SU-DHL-6 (cell line): ENCODE measurements around the gene NCR3LG1.

Source experiments
- H2AFZ ChIP-seq: fragments of 200-600 bp; sonication (generic); 2 replicates; pipeline ENCODE4 v1.6.1; 2014; ENCODE audit warnings: low read depth, mild to moderate bottlenecking, moderate library complexity, mixed read lengths, antibody characterized with exemption, low read length; ENCODE audit not compliant: severe bottlenecking
- H3F3A ChIP-seq: fragments of 200-600 bp; shearing (Covaris generic); 2 replicates; pipeline ENCODE4 v1.6.0; 2016; ENCODE audit warnings: antibody characterized with exemption, mild to moderate bottlenecking; ENCODE audit not compliant: insufficient read depth
- H3K27ac ChIP-seq: fragments of 200-600 bp; sonication (generic); 2 replicates; pipeline ENCODE4 v1.5.1; 2016; ENCODE audit warnings: low read depth, mild to moderate bottlenecking, low read length, moderate library complexity, mixed read lengths
- H3K27me3 ChIP-seq: fragments of 200-600 bp; sonication (generic), shearing (Covaris generic); 2 replicates; pipeline ENCODE4 v1.6.0; 2014; ENCODE audit warnings: mild to moderate bottlenecking, low read length
- H3K36me3 ChIP-seq: fragments of 200-600 bp; sonication (generic); 2 replicates; pipeline ENCODE4 v1.6.1; 2014; ENCODE audit warnings: mild to moderate bottlenecking, low read length, mixed read lengths
- H3K4me2 ChIP-seq: fragments of 300-600, 200-600 bp; shearing (Covaris generic), sonication (generic); 2 replicates; pipeline ENCODE4 v1.6.0; 2014; ENCODE audit warnings: low read length, low read depth, mild to moderate bottlenecking; ENCODE audit not compliant: poor library complexity, severe bottlenecking
- H3K4me3 ChIP-seq: fragments of 200-600 bp; sonication (generic); 2 replicates; pipeline ENCODE4 v1.5.1; 2014; ENCODE audit warnings: antibody characterized with exemption, low read length, mild to moderate bottlenecking, mixed read lengths; ENCODE audit not compliant: insufficient read depth, poor library complexity, severe bottlenecking
- H3K79me2 ChIP-seq: fragments of 200-600 bp; sonication (generic); 2 replicates; pipeline ENCODE4 v1.6.1; 2014; ENCODE audit warnings: mild to moderate bottlenecking, low read length, moderate library complexity; ENCODE audit not compliant: insufficient read depth
- H3K9ac ChIP-seq: fragments of 200-600 bp; sonication (generic); 2 replicates; pipeline ENCODE4 v1.7.0; 2014; ENCODE audit warnings: mild to moderate bottlenecking, low read length
- H3K9me2 ChIP-seq: fragments of 200-600 bp; sonication (generic); replicated peaks from 2 replicates; pipeline ENCODE4 v1.6.1; 2014; ENCODE audit warnings: low read length; ENCODE audit not compliant: insufficient read depth
- H3K9me3 ChIP-seq: fragments of 200-600 bp; sonication (generic); 2 replicates; pipeline ENCODE4 v1.6.1; 2014; ENCODE audit warnings: low read length, mixed read lengths; ENCODE audit not compliant: insufficient read depth
- H4K20me1 ChIP-seq: fragments of 200-600 bp; sonication (generic); 2 replicates; pipeline ENCODE4 v1.6.1; 2014; ENCODE audit warnings: low read depth, mild to moderate bottlenecking, antibody characterized with exemption, low read length, moderate library complexity, mixed read lengths
- EZH2phosphoT487 ChIP-seq: fragments of 200-600 bp; sonication (generic), shearing (Covaris generic); conservative IDR thresholded peaks from 2 replicates; pipeline ENCODE4 v1.6.1; 2018; ENCODE audit warnings: mild to moderate bottlenecking, antibody characterized with exemption, low read length, moderate library complexity, mixed read lengths
- TF ChIP-seq, protein P1 (sequence below): fragments of 200-600 bp; sonication (generic); IDR thresholded peaks from one replicate; pipeline ENCODE4 v1.5.1; 2017; ENCODE audit warnings: antibody characterized with exemption, mild to moderate bottlenecking, low read length, moderate library complexity; ENCODE audit not compliant: insufficient read depth, poor library complexity, severe bottlenecking

The NCR3LG1 gene

DNA sequence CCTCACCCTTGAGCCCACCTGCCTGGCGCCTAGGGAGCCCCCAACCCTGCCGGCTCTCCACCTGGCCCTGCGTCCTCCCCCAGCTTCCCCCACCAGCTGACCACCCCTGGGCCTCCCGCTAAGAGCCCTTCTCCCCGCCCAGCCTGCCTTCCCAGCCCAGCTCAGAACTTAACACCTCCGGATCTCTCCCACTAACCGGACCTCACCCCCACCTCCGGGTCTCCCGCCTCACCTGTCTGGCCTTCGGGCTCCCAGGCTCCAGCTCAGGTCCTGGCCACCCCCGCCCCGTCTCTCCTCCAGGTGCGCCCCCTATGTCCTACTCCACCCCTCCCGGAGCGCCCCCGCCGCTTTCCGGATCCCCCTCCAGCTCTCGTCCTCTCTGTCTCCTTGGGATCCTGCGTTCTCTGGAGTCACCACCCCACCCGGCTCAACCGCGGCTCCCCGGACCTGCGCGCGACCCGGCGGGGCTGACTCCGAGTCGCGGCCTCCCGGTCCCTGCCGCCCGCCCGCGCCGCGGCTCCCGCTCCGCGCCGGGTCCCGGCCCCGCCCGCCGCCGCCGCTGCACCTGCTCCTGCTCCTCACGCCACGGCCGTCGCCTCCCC, 37.1 kb downstream of the NCR3LG1 start, which contains the start of gene KCNJ11:
TSS of gene KCNJ11 (minus strand) at position 51 of the 602 bp plus-strand sequence. CDS start 568 bp downstream, outside the sequence.
- Histone ChIP-seq H3K79me2 (no peaks in the 10 kb centered on the region), H3K4me2 (peak within 1 kb of the TSS; percentile 81), H3K9me2 (no peaks in the 10 kb centered on the region), H4K20me1 (no peaks in the 10 kb centered on the region), H3K27ac (no peak within 1 kb of the TSS; the same call in 1 of the 2 replicates), H3F3A (0 out of 2 replicates have a peak, but pooled peaks cover 3% of the 10 kb centered on the region), H3K27me3 (no peaks in the 10 kb centered on the region), H3K36me3 (no peaks in the 10 kb centered on the region), H2AFZ (peak within 1 kb of the TSS; percentile 99), H3K9ac (peak within 1 kb of the TSS; percentile 65), H3K4me3 (peak within 1 kb of the TSS; percentile 81), H3K9me3 (no peaks in the 10 kb centered on the region)
- TF ChIP-seq, protein P1, sequence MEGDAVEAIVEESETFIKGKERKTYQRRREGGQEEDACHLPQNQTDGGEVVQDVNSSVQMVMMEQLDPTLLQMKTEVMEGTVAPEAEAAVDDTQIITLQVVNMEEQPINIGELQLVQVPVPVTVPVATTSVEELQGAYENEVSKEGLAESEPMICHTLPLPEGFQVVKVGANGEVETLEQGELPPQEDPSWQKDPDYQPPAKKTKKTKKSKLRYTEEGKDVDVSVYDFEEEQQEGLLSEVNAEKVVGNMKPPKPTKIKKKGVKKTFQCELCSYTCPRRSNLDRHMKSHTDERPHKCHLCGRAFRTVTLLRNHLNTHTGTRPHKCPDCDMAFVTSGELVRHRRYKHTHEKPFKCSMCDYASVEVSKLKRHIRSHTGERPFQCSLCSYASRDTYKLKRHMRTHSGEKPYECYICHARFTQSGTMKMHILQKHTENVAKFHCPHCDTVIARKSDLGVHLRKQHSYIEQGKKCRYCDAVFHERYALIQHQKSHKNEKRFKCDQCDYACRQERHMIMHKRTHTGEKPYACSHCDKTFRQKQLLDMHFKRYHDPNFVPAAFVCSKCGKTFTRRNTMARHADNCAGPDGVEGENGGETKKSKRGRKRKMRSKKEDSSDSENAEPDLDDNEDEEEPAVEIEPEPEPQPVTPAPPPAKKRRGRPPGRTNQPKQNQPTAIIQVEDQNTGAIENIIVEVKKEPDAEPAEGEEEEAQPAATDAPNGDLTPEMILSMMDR = peak; percentile 42
- no peak for TF ChIP-seq EZH2phosphoT487

DNA sequence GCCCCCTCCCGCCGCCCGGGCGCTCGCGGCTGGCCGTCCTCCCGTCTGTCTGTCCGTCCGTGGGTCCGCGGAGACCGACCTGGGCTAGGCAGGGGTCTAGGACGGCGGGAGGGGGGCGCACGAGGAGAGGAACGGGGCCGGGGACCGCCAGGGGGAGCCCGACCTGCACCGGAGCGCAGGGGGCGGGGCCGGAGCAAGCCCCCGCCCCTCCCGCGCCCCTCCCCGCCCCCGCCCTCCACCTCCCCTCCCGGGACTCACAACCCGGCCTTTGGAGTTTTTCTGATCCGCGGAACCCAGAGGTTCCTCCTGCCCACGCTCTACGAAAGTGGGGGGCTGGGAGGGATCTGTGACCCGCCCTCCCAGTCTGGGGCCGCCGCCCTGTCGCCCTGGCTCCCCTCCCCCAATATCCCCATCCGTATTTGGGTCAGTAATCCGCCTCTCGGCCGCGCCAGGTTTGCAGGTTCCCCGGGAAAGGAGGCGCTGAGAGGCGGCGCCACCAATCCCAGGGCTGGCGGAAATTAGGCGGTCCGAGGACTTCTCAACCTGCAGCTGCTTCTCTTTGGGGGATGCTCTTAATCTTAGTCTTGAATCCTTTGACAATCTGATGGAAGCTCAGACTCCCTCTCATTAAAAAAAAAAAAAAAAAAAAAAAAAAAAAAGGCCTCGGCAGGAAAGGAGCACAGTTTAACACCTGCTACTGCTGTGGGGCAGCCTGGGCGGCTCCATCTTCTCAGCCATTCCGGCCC, 37.8 kb downstream of the NCR3LG1 start:
- Histone ChIP-seq H3K36me3 (no peaks in the 10 kb centered on the region), H3K4me2 (peak overlapping the region; percentile 81), H2AFZ (peak overlapping the region; percentile 99), H3K27me3 (no peaks in the 10 kb centered on the region), H3K4me3 (peak overlapping the region; percentile 81), H4K20me1 (no peaks in the 10 kb centered on the region), H3K79me2 (no peaks in the 10 kb centered on the region), H3F3A (0 out of 2 replicates have a peak, but pooled peaks cover 3% of the 10 kb centered on the region), H3K9me2 (no peaks in the 10 kb centered on the region), H3K9ac (peak overlapping the region; percentile 65), H3K9me3 (no peaks in the 10 kb centered on the region), H3K27ac (no peak overlapping the region)
- TF ChIP-seq, protein P1 = peak; percentile 32
- no peak for TF ChIP-seq EZH2phosphoT487

DNA sequence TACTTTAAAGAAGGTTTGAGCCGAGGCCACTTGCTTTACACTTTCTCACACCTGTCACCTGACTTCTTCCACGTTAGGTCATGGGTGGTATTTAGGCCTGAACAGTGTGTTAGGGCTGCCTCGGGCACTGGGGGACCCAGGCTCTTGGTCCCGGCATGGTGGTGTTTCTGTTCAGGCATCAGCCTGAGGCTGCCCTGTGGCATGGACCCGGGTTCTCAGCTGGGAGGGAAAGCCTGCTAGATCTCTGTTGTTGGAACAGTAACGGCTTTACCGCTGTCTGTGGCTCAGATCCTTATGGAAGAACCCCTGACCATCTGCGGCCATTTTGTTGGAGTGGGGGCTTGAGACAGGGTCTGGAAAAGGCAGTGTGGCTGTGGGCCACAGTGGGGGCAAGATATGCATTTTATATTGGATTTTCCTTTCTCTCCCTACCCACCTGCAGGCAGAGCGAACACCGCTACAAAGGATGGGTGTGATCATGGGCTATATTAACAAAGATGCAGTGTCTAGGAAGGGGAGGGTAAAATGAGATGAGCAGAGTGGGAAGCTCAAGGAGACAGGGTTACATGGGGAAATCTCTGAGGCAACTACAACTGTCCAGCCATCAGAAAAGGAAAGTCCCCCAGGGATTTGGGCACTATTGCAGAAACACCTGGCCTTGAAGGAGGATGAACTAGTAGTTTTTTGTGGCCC, 38.5 kb downstream of the NCR3LG1 start:
- Histone ChIP-seq H3K79me2 (no peaks in the 10 kb centered on the region), H3K9ac (peak overlapping the region; percentile 65), H3K9me3 (no peaks in the 10 kb centered on the region), H3K36me3 (no peaks in the 10 kb centered on the region), H4K20me1 (no peaks in the 10 kb centered on the region), H3K27me3 (no peaks in the 10 kb centered on the region), H3F3A (0 out of 2 replicates have a peak, but pooled peaks cover 3% of the 10 kb centered on the region), H2AFZ (peak overlapping the region; percentile 99), H3K4me3 (peak overlapping the region; percentile 81), H3K9me2 (no peaks in the 10 kb centered on the region), H3K27ac (no peak overlapping the region), H3K4me2 (peak overlapping the region; percentile 81)
- no peak for TF ChIP-seq EZH2phosphoT487
- TF ChIP-seq, protein P1 = no peak
